K562 treated with DMSO at 1 percent for 48 hours (cell line): ENCODE results near the gene NIN. TPM values are rescaled to one million over a fixed set of nuclear protein-coding genes. Genes with fewer than 3 reads are reported as not detected.

Experiments
- total RNA-seq: library from RNA; unstranded; fragments of 300-600 nt; gene quantifications from 2 replicates; pipeline ENCODE4 v1.2.3, GENCODE V29; 2022; ENCODE audit warnings: low replicate concordance; ENCODE audit errors: extremely low read depth

Gene NIN
- total RNA-seq, result not detected in 2 replicates

GRCh38 chr14:50830932-50831725, at the start of gene NIN:
Gene NIN (minus strand): TSS chr14:50831162. CDS start chr14:50822056, 9,106 bp downstream.

GRCh38 chr14:50871914-50872732, 41.2 kb upstream of the NIN start, which contains the start of gene ABHD12B:
Gene ABHD12B (plus strand): TSS chr14:50872053. CDS start chr14:50872175, 122 bp downstream.

Other genes with a start within 250 kb of the NIN start
- gene SAV1, start 162.9 kb downstream of the NIN start, total RNA-seq, result not detected in 2 replicates
- not detected in 2 replicates for gene ABHD12B, start 40.9 kb upstream of the NIN start, total RNA-seq
- gene PYGL, start 113.3 kb upstream of the NIN start, total RNA-seq, result not detected in 2 replicates